Measurements from ENCODE around the gene TUBA4A.

- no peak for TF ChIP-seq CTCF (IDR thresholded peaks at IDR 0.05)
- no peak for TF ChIP-seq POLR2A (IDR thresholded peaks at IDR 0.05)
Observed at GRCh38 chr2:219223831-219224610, 29.7 kb downstream of the TUBA4A start.
